Stimulated activated CD4-positive, alpha-beta T cell treated with anti-CD3 and anti-CD28 coated beads, Interleukin-1b, Interleukin-23, amount 100 ng/mL, for 24 hours (primary cell): Measurements from ENCODE around the gene CXCL3.

ENCODE experiments used
- DNase-seq, 4 experiments: peaks; one replicate each; pipeline ENCODE4 v3.0.0-alpha.2; 2020; ENCODE audit warnings: low read depth in 4 of 4, low spot score in 1 of 4

Gene CXCL3

GRCh38 chr4:74015126-74015780, 23.2 kb downstream of the CXCL3 start:
- no peak for DNase-seq

- no peak for DNase-seq
Measured at GRCh38 chr4:74014332-74014731, 24.2 kb downstream of the CXCL3 start.

GRCh38 chr4:74013264-74013663, 25.2 kb downstream of the CXCL3 start:
- DNase-seq = no peak

GRCh38 chr4:74012130-74012529, 26.4 kb downstream of the CXCL3 start:
- no peak for DNase-seq

GRCh38 chr4:74009307-74009706, 29.2 kb downstream of the CXCL3 start:
- no peak for DNase-seq

GRCh38 chr4:74006009-74006476, 32.4 kb downstream of the CXCL3 start:
- DNase-seq = no peak

- DNase-seq = no peak
Measured at GRCh38 chr4:74005528-74005927, 33.0 kb downstream of the CXCL3 start.

GRCh38 chr4:74004668-74005067, 33.8 kb downstream of the CXCL3 start:
- DNase-seq = no peak

- DNase-seq = no peak
Measured at GRCh38 chr4:74000301-74000700, 38.2 kb downstream of the CXCL3 start.

- no peak for DNase-seq
Measured at GRCh38 chr4:73998040-73999011, 40.2 kb downstream of the CXCL3 start, which contains the start of gene CXCL5. Gene CXCL5 (minus strand): TSS chr4:73998677. CDS start chr4:73998581, 96 bp downstream.

- no peak for DNase-seq
Measured at GRCh38 chr4:73992050-73992449, 46.4 kb downstream of the CXCL3 start.

- DNase-seq = no peak
Measured at GRCh38 chr4:73991742-73992000, 46.8 kb downstream of the CXCL3 start.

- no peak for DNase-seq
Measured at GRCh38 chr4:73990988-73991741, 47.3 kb downstream of the CXCL3 start.

- no peak for DNase-seq
Measured at GRCh38 chr4:73989928-73990327, 48.6 kb downstream of the CXCL3 start.

GRCh38 chr4:73989031-73989430, 49.5 kb downstream of the CXCL3 start:
- DNase-seq = no peak

GRCh38 chr4:73988061-73988460, 50.4 kb downstream of the CXCL3 start, which contains the start of gene PPBP:
Gene PPBP (minus strand): TSS chr4:73988190. CDS start chr4:73988103, 87 bp downstream.
- no peak for DNase-seq
